KOPT-K1 (cell line): ENCODE measurements around the gene PLA2G2D.

ENCODE experiments used
- H3K27ac ChIP-seq: fragments of 200-600 bp; sonication (generic); 2 replicates; pipeline ENCODE4 v1.5.1; 2016; ENCODE audit warnings: antibody characterized with exemption, mild to moderate bottlenecking, low read depth, low read length; ENCODE audit not compliant: poor library complexity, severe bottlenecking
- H3K36me3 ChIP-seq: fragments of 200-600 bp; sonication (generic); 2 replicates; pipeline ENCODE4 v1.5.1; 2017; ENCODE audit warnings: antibody characterized with exemption, mild to moderate bottlenecking, low read length, moderate library complexity; ENCODE audit not compliant: insufficient read depth
- H3K9me3 ChIP-seq: fragments of 200-600 bp; sonication (generic); 2 replicates; pipeline ENCODE4 v1.5.1; 2017; ENCODE audit warnings: antibody characterized with exemption, low read length, mild to moderate bottlenecking; ENCODE audit not compliant: insufficient read depth, poor library complexity, severe bottlenecking

Gene PLA2G2D

GRCh38 chr1:20149601-20150325, 30.4 kb upstream of the PLA2G2D start:
- H3K9me3 ChIP-seq, result no peaks in the 10 kb centered on the region

DNA sequence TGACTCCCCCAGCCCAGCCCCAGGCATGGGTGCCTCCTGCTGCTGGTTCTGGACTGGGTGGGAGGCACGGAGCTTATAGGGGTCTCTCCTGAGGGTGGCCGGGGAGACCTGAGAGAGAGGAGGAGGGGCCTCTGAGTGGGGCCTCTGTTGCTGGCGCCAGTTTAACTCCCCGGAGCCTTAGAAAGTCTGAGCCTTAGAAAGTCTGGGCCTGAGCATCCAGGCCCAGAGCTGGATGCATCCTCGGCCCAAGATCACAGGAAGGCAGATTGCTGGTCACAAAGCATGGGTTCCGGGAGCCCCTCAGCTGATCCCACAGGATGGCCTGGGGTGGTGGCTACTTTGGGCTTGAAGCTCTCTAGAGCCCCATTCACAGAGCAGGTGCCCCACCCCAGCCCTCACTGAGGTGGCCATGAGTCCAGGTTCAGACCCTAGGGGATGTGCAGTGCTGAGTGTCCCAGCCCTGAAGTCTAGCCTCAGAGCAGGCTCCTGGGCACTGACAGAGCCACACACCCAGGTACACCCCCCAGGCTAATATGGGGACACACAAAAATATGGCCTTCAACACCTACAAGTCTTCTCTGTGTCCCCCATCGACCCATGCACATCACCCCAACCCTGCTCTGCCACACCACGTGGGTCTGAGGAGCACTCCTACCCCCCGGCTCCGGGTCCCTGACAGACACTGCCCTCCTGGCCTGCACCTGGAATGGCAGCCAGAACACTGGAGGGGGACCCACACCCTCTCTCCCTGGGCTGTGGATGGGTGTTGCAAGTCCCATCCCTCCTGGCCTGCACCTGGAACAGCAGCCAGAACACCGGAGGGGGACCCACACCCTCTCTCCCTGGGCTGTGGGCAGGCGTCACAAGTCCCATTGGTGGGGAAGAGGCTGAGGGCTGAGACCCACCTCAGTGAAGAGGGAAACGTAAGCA, 29.5 kb upstream of the PLA2G2D start:
- Histone ChIP-seq H3K36me3 (no peaks in the 10 kb centered on the region), H3K27ac (no peak overlapping the region), H3K9me3 (no peaks in the 10 kb centered on the region)

More at GRCh38 chr1:20149601-20150325, 30.4 kb upstream of the PLA2G2D start:
- no peak overlapping the region for H3K27ac ChIP-seq
- no peaks in the 10 kb centered on the region for H3K36me3 ChIP-seq

DNA sequence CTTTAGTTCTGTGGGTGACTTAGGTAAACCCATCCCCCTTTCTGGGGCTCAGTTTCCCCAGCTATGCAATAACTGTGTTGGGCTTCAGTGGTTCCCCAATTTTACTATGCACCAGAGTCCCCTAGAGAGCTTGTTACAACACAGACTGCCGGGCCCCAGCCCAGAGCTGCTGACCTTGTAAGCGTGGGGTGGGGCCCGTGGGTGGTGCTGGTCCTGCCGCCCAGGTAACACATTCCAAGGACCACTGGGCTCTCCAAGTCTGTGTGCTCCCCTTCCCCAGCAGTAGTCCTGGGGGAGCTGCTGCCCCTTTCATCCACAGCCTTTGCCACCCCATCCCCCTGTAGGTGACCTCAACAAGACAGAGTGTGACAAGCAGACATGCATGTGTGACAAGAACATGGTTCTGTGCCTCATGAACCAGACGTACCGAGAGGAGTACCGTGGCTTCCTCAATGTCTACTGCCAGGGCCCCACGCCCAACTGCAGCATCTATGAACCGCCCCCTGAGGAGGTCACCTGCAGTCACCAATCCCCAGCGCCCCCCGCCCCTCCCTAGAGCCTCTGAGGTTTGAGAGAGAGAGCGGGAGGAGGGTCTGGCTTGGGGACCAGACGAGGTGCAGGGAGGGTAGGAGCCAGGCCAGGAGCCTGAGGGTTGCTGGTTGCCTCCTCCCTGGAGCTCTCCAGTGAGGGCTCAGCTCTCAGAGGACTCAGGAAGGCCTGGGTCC, 28.7 kb upstream of the PLA2G2D start:
- Histone ChIP-seq H3K36me3 (no peaks in the 10 kb centered on the region), H3K27ac (no peak overlapping the region), H3K9me3 (no peaks in the 10 kb centered on the region)

DNA sequence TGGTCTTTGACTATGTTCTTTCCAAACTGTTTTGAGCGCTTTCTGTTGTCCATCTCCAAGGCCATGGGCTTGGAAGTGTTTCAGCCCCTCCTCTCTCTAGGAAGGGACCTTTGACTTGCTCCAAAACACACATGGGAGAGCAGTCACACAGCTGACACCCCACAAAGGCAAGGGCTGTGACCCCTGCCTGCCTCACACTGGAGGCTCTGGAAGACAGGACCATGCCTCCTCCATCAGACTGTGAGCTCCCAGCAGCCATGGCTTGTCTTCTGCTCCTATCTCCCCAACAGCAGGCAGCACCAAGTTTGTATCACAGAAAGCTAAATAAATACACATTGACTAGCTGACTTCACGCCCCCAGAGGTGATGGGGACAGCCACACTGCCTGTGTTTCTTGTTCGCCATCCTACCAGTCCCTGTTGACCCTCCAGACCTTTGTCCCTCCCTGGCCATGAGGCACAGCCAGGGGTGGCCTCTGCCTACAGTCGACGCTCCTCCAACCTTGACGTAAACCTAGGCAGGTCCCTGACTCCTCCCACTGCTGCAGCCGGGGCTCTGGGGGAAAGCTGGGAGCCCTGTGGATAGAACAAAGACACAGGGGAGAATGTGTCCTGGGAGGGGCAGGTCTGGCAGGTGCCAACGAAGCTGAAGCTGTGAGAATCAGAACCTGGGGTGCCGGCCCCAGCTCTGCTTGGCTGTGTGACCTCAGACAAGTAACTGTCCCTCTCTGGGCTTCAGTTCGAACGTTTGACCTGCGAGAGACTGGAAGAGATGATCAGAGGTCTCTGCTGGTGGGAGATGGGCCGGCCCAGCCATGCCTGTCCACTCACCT, 24.6 kb upstream of the PLA2G2D start:
- H3K9me3 ChIP-seq, result no peaks in the 10 kb centered on the region
- no peak overlapping the region for H3K27ac ChIP-seq
- H3K36me3 ChIP-seq, result no peaks in the 10 kb centered on the region

DNA sequence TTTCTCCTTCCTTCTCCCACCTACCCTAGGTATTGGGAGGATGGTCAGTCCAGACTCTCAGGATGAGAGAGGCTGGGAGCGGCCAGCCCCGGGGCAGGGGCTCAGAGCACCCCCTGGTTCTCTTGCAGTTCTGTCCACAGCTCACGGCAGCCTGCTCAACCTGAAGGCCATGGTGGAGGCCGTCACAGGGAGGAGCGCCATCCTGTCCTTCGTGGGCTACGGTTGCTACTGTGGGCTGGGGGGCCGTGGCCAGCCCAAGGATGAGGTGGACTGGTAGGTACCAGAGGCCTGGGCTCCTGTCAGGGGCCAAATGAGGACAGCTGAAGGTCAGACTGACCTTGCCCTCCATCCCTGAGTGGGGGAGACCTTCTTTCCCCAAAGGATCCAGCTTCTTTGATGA, 24.0 kb upstream of the PLA2G2D start:
- H3K27ac ChIP-seq, result no peak overlapping the region
- no peaks in the 10 kb centered on the region for H3K36me3 ChIP-seq
- no peaks in the 10 kb centered on the region for H3K9me3 ChIP-seq

DNA sequence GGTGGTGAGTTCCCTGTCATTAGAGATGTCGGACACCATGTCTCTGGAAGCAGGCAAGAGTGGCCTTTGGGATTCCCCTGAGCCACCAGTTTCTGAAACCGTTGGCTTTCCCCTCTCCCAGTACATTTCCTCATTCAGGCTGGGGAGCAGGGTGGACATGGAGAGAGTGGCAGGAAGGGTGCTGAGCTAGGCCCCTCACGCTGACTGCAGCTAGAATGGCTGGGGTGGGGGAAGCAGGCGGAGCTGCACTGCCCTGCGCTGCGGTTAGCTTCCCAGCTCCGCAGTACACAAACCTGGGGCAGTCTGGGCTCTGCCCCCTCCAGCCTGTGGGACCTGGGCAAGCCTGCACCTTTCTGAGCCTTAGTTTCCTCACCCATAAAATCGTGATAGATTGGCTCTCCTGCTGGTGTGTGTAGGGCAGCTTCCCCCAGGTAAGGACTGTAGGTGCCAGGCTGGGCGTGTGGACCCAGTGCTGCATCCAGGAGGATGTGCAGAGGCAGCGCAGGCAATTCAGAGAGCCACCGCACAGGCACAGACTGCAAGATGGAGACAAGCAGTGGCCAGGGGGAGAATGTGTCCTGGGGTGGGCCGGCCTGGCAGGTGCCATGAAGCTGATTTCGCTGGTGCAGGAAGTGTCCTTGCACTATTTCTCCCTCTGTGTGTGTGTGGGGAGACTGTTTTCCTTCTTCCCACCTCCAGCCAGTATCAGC, 22.8 kb upstream of the PLA2G2D start:
- Histone ChIP-seq H3K27ac (no peak overlapping the region), H3K36me3 (no peaks in the 10 kb centered on the region), H3K9me3 (no peaks in the 10 kb centered on the region)

- Histone ChIP-seq H3K36me3 (no peaks in the 10 kb centered on the region), H3K9me3 (no peaks in the 10 kb centered on the region), H3K27ac (no peak overlapping the region)
These were observed 22.1 kb upstream of the PLA2G2D start for GRCh38 chr1:20141466-20141865.

DNA sequence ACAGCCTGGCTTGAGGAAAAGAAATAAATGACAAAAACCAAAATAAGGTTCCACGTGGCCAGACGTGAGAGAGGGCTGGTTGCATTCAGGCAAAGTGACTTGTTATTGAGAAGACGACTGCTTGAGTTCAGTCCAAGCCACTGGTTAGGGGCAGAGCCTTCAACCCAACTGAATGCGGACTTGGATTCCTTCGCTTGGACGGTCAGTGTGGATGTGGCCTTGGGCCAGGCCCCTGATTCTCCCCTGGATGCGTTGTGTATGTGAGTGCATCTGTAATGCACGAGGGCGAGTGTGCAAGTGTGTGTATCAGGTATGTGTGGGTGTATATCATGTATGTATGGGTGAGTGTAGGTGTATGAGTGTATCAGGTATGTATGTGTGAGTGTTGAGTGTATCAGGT, 21.7 kb upstream of the PLA2G2D start:
- Histone ChIP-seq H3K27ac (no peak overlapping the region), H3K9me3 (no peaks in the 10 kb centered on the region), H3K36me3 (no peaks in the 10 kb centered on the region)

GRCh38 chr1:20139776-20140612, 20.7 kb upstream of the PLA2G2D start:
- Histone ChIP-seq H3K27ac (no peak overlapping the region), H3K36me3 (no peaks in the 10 kb centered on the region), H3K9me3 (no peaks in the 10 kb centered on the region)

GRCh38 chr1:20138961-20139550, 19.7 kb upstream of the PLA2G2D start, which contains the start of gene PLA2G2F:
Gene PLA2G2F, plus strand, starts transcription at chr1:20139323. Its CDS starts 105 bp downstream, at chr1:20139428.
- H3K9me3 ChIP-seq, result no peaks in the 10 kb centered on the region
- H3K27ac ChIP-seq, result no peak within 1 kb of the TSS
- no peaks in the 10 kb centered on the region for H3K36me3 ChIP-seq

DNA sequence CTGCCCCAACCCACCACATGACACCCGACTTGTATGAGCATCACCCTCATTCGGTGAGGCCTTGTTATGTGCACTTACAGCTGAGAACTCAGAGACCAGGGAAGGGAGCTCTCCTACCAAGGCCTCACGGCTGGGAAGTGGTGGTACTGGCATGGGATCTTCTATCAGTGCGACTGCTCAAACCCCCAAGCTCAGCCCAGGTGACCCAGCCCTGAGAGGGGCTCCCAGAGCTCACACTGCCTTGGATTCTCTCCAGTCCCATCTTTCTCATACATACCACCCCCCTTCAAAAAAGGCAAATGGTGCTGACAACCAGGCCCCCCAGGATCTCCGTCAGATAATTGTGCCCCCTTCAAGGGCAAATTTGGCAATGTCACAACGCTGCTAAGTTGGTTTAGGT, 19.0 kb upstream of the PLA2G2D start:
- H3K36me3 ChIP-seq, result no peaks in the 10 kb centered on the region

GRCh38 chr1:20137604-20138003, 18.3 kb upstream of the PLA2G2D start:
- no peaks in the 10 kb centered on the region for H3K9me3 ChIP-seq
- no peaks in the 10 kb centered on the region for H3K36me3 ChIP-seq
- H3K27ac ChIP-seq, result no peak overlapping the region

More for the DNA sequence above, 19.0 kb upstream of the PLA2G2D start:
- H3K9me3 ChIP-seq, result no peaks in the 10 kb centered on the region
- no peak overlapping the region for H3K27ac ChIP-seq

DNA sequence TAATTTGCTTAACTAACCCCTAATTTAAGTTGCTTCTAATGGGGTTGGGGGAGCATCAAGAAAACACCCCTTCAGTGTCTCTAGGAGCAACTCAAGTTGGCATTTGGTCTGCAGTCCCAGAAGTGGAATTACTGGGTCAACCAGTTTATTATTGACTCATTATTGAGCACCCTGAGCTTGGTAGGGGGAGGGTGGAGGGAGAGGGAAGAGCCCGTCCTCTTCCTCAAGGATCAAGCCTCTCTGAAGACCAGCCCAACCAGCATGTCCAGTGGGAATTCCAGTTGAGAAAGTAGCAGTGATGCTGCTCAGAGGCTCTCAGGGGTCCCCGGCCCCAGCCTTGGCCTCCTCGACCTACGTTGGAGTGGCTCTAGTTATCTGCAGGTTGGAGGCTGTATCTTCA, 17.7 kb upstream of the PLA2G2D start:
- Histone ChIP-seq H3K27ac (no peak overlapping the region), H3K36me3 (no peaks in the 10 kb centered on the region), H3K9me3 (no peaks in the 10 kb centered on the region)
